OCI-LY3 (cell line): Measurements from ENCODE around the gene UPF3B.

Experiments
- H2AFZ ChIP-seq: fragments of 200-600, 300-600 bp; shearing (Covaris generic); 2 replicates; pipeline ENCODE4 v1.6.0; 2014; ENCODE audit warnings: antibody characterized with exemption, low read depth, low read length
- H3K27ac ChIP-seq: fragments of 200-600, 300-600 bp; sonication (generic); 2 replicates; pipeline ENCODE4 v1.5.1; 2014; ENCODE audit warnings: mild to moderate bottlenecking, low read length, moderate library complexity, mixed read lengths
- H3K27me3 ChIP-seq: fragments of 200-600, 300-600 bp; sonication (generic); 2 replicates; pipeline ENCODE4 v1.6.1; 2014; ENCODE audit warnings: low read depth, low read length, mixed read lengths
- H3K36me3 ChIP-seq: fragments of 200-600, 300-600 bp; sonication (generic); replicated peaks from 2 replicates; pipeline ENCODE3; 2014; ENCODE audit warnings: low read depth, low read length, mixed read lengths
- H3K4me1 ChIP-seq: fragments of 300-600, 200-600 bp; sonication (generic); 2 replicates; pipeline ENCODE4 v1.6.1; 2014; ENCODE audit warnings: low read length, mixed read lengths
- H3K4me2 ChIP-seq: fragments of 200-600, 300-600 bp; sonication (generic); 2 replicates; pipeline ENCODE4 v1.6.1; 2014; ENCODE audit warnings: low read length, mixed read lengths
- H3K4me3 ChIP-seq: fragments of 300-600, 200-600 bp; sonication (generic); 2 replicates; pipeline ENCODE4 v1.5.1; 2014; ENCODE audit warnings: antibody characterized with exemption, mild to moderate bottlenecking, low read length, moderate library complexity
- H3K79me2 ChIP-seq: fragments of 300-600, 200-600 bp; shearing (Covaris generic); 2 replicates; pipeline ENCODE4 v1.6.1; 2014; ENCODE audit warnings: mild to moderate bottlenecking, low read length, mixed read lengths
- H3K9ac ChIP-seq: fragments of 300-600, 200-600 bp; shearing (Covaris generic); 2 replicates; pipeline ENCODE4 v1.6.0; 2014; ENCODE audit warnings: mild to moderate bottlenecking, low read length, moderate library complexity
- H3K9me3 ChIP-seq: fragments of 200-600, 300-600 bp; shearing (Covaris generic); 2 replicates; pipeline ENCODE4 v1.6.1; 2014; ENCODE audit warnings: low read length, mixed read lengths; ENCODE audit not compliant: insufficient read depth
- H4K20me1 ChIP-seq: fragments of 200-600, 300-600 bp; sonication (generic); 2 replicates; pipeline ENCODE4 v1.6.1; 2016; ENCODE audit warnings: low read length, mixed read lengths; ENCODE audit not compliant: insufficient read depth
- EZH2phosphoT487 ChIP-seq: fragments of 200-600 bp; shearing (Covaris generic); IDR thresholded peaks from 2 replicates; pipeline ENCODE4 v1.6.1; 2018; ENCODE audit warnings: antibody characterized with exemption, mixed run types, low read depth
- TF ChIP-seq, protein P1 (sequence below): fragments of 200-600, 300-600 bp; sonication (generic); IDR thresholded peaks from 2 replicates; pipeline ENCODE4 v1.5.1; 2014; ENCODE audit warnings: antibody characterized with exemption, low read length, low read depth

UPF3B gene

DNA sequence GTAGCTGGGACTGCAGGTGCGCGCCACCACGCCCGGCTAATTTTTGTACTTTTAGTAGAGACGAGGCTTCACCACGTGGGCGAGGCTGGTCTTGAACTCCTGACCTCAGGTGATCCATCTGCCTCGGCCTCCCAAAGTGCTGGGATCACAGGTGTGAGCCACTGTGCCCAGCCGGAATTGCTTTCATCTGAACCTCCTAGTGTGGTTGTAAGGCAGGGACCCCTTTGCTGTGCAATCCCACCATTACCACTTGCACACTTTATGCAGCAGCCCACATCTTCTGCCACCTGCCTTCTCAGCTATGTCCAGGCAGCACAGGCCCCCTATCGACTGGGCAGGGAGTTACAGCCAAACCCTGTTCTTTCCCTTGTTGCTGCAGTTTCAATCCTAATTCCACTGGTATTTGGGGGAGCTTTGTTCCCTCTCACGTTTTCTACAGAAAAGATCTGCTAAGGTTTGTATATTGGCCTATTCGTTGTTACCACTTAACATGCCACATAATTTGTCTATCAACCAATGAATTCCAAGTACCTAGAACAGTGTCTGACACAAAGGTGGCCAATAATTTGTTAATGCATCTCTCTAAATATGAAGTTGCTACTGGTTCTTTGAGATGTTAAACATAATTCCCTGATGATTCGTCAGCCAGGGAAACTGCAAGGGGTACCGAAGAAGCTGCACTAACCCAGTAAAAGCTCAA, 67.9 kb downstream of the UPF3B start:
- TF ChIP-seq EZH2phosphoT487: no peak
- TF ChIP-seq, protein P1, sequence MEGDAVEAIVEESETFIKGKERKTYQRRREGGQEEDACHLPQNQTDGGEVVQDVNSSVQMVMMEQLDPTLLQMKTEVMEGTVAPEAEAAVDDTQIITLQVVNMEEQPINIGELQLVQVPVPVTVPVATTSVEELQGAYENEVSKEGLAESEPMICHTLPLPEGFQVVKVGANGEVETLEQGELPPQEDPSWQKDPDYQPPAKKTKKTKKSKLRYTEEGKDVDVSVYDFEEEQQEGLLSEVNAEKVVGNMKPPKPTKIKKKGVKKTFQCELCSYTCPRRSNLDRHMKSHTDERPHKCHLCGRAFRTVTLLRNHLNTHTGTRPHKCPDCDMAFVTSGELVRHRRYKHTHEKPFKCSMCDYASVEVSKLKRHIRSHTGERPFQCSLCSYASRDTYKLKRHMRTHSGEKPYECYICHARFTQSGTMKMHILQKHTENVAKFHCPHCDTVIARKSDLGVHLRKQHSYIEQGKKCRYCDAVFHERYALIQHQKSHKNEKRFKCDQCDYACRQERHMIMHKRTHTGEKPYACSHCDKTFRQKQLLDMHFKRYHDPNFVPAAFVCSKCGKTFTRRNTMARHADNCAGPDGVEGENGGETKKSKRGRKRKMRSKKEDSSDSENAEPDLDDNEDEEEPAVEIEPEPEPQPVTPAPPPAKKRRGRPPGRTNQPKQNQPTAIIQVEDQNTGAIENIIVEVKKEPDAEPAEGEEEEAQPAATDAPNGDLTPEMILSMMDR: peak; percentile 38
- peaks cover 66% of the 10 kb centered on the region for H4K20me1 ChIP-seq
- H3K79me2 ChIP-seq: peaks cover 53% of the 10 kb centered on the region
- peaks cover 24% of the 10 kb centered on the region for H3K4me1 ChIP-seq
- H2AFZ ChIP-seq: no peak overlapping the region
- peaks cover 53% of the 10 kb centered on the region for H3K36me3 ChIP-seq
- H3K9me3 ChIP-seq: no peaks in the 10 kb centered on the region
- no peak overlapping the region for H3K27ac ChIP-seq
- no peak overlapping the region for H3K4me2 ChIP-seq
- no peaks in the 10 kb centered on the region for H3K27me3 ChIP-seq
- no peak overlapping the region for H3K9ac ChIP-seq
- no peak overlapping the region for H3K4me3 ChIP-seq
